IMR-90 (cell line): ENCODE measurements around the gene INO80.

Source experiments
- CHD1 ChIP-seq: IDR thresholded peaks from 2 replicates; pipeline ENCODE4 v1.6.1; 2012; ENCODE audit warnings: low read depth, low read length, improper control_type of control experiment
- CTCF ChIP-seq: conservative IDR thresholded peaks from 2 replicates; pipeline ENCODE4 v1.5.1; 2012; ENCODE audit warnings: mild to moderate bottlenecking, low read depth, low read length, improper control_type of control experiment
- ELK1 ChIP-seq: fragments of 150-350 bp; IDR thresholded peaks from 2 replicates; pipeline ENCODE4 v1.6.1; 2016; ENCODE audit warnings: low read depth, mild to moderate bottlenecking, low read length, moderate library complexity, borderline replicate concordance
- FOS ChIP-seq: fragments of 150-350 bp; IDR thresholded peaks from 2 replicates; pipeline ENCODE4 v1.6.1; 2016; ENCODE audit warnings: low read depth, low read length
- MAZ ChIP-seq: IDR thresholded peaks from 2 replicates; pipeline ENCODE4 v1.6.1; 2012; ENCODE audit warnings: low read depth, mild to moderate bottlenecking, low read length, improper control_type of control experiment, moderate library complexity, borderline replicate concordance
- POLR2A ChIP-seq: IDR thresholded peaks from 2 replicates; pipeline ENCODE4 v1.6.1; 2012; ENCODE audit warnings: mild to moderate bottlenecking, low read depth, low read length
- RAD21 ChIP-seq: IDR thresholded peaks from 2 replicates; pipeline ENCODE4 v1.6.1; 2012; ENCODE audit warnings: low read length, improper control_type of control experiment
- RCOR1 ChIP-seq: IDR thresholded peaks from 2 replicates; pipeline ENCODE4 v1.6.1; 2012; ENCODE audit warnings: mild to moderate bottlenecking, low read length, improper control_type of control experiment; ENCODE audit not compliant: insufficient replicate concordance
- SMC3 ChIP-seq: fragments of 150-350 bp; IDR thresholded peaks from 2 replicates; pipeline ENCODE4 v1.6.1; 2016; ENCODE audit warnings: low read depth, mild to moderate bottlenecking, antibody characterized with exemption, low read length, moderate library complexity
- USF2 ChIP-seq: fragments of 150-350 bp; IDR thresholded peaks from 2 replicates; pipeline ENCODE4 v1.6.1; 2017; ENCODE audit warnings: mild to moderate bottlenecking, antibody characterized with exemption, low read length, low read depth

DNA sequence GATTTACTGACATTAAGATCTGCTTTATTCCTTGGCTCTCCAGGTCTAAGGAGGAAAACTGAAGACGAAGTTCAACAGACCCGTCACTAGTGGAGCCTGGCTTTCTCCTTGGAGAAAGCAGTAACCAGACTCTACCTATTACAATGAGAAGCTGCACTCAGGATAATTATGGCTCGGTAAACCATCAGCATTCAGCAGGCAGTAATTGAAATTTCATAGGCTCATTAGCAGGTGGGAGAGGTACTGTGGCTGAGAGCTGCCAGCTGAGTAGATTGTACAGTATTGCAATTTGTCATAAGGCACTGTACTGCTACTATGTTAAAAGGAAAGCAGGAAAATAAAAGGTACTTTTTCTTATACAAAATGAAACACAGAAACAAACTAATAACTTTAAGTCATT lies 111.6 kb downstream of the INO80 start:
- no peak for TF ChIP-seq CTCF
- TF ChIP-seq SMC3 = no peak
- no peak for TF ChIP-seq RCOR1
- TF ChIP-seq POLR2A = no peak
- no peak for TF ChIP-seq USF2
- TF ChIP-seq FOS = no peak
- TF ChIP-seq MAZ = no peak
- TF ChIP-seq CHD1 = no peak
- no peak for TF ChIP-seq ELK1
- TF ChIP-seq RAD21 = no peak
